Type B pancreatic cell (in vitro differentiated cells): Measurements from ENCODE around the gene TSC22D1. TPM values are rescaled to one million over a fixed set of nuclear protein-coding genes. Genes with fewer than 3 reads are reported as not detected.

ENCODE experiments used
- DNase-seq: peaks from one replicate; pipeline ENCODE4 v3.0.0; 2021; ENCODE audit warnings: mixed read lengths; ENCODE audit not compliant: unreplicated experiment; ENCODE audit errors: extremely low spot score
- H3K27ac Mint-ChIP-seq: 2 replicates; pipeline ENCODE4 v1.8.0; 2021; ENCODE audit warnings: mild to moderate bottlenecking, mixed read lengths
- H3K27me3 Mint-ChIP-seq: 2 replicates; pipeline ENCODE4 v1.8.0; 2021; ENCODE audit warnings: mixed read lengths
- H3K36me3 Mint-ChIP-seq: 2 replicates; pipeline ENCODE4 v1.8.0; 2021; ENCODE audit warnings: mixed read lengths
- H3K4me1 Mint-ChIP-seq: one replicate; pipeline ENCODE4 v1.8.0; 2021; ENCODE audit warnings: mixed read lengths; ENCODE audit not compliant: unreplicated experiment
- H3K4me3 Mint-ChIP-seq: 2 replicates; pipeline ENCODE4 v1.8.0; 2021; ENCODE audit warnings: mild to moderate bottlenecking, mixed read lengths
- H3K9me3 Mint-ChIP-seq: 2 replicates; pipeline ENCODE4 v1.8.0; 2021; ENCODE audit warnings: mixed read lengths
- CTCF ChIP-seq: fragments of 200-600 bp; sonication (generic); conservative IDR thresholded peaks from 2 replicates; pipeline ENCODE4 v1.5.0; 2021; ENCODE audit warnings: antibody characterized with exemption, mild to moderate bottlenecking
- total RNA-seq: library from RNA; stranded (reverse); gene quantifications from 2 replicates; pipeline ENCODE4 v1.2.1, GENCODE V29; 2021; ENCODE audit warnings: low replicate concordance

Gene TSC22D1
- total RNA-seq, 1 donor from 2014 or later, result 132 TPM

GRCh38 chr13:44468874-44469273 lies 107.3 kb downstream of the TSC22D1 start:
- Mint-ChIP-seq H3K4me3 (no peak overlapping the region), H3K4me1 (peaks cover 42% of the 10 kb centered on the region), H3K36me3 (no peaks in the 10 kb centered on the region), H3K27ac (no peak overlapping the region), H3K9me3 (no peaks in the 10 kb centered on the region), H3K27me3 (no peaks in the 10 kb centered on the region)
- no peak for DNase-seq
- TF ChIP-seq CTCF, result no peak

- H3K36me3 Mint-ChIP-seq, result no peaks in the 10 kb centered on the region
- H3K9me3 Mint-ChIP-seq, result no peaks in the 10 kb centered on the region
These were observed 110.8 kb downstream of the TSC22D1 start for GRCh38 chr13:44465318-44465717.

GRCh38 chr13:44464471-44464870 lies 111.7 kb downstream of the TSC22D1 start:
- Mint-ChIP-seq H3K27ac (no peak overlapping the region), H3K4me3 (no peak overlapping the region), H3K4me1 (peaks cover 22% of the 10 kb centered on the region), H3K36me3 (no peaks in the 10 kb centered on the region), H3K27me3 (no peaks in the 10 kb centered on the region), H3K9me3 (no peaks in the 10 kb centered on the region)
- no peak for DNase-seq
- TF ChIP-seq CTCF, result no peak

More at GRCh38 chr13:44465318-44465717, 110.8 kb downstream of the TSC22D1 start:
- no peak for DNase-seq
- H3K4me3 Mint-ChIP-seq, result no peak overlapping the region
- H3K27ac Mint-ChIP-seq, result no peak overlapping the region
- no peak for TF ChIP-seq CTCF
- no peaks in the 10 kb centered on the region for H3K27me3 Mint-ChIP-seq
- peaks cover 23% of the 10 kb centered on the region for H3K4me1 Mint-ChIP-seq

- H3K36me3 Mint-ChIP-seq, result no peaks in the 10 kb centered on the region
- no peak overlapping the region for H3K4me3 Mint-ChIP-seq
- no peaks in the 10 kb centered on the region for H3K9me3 Mint-ChIP-seq
- TF ChIP-seq CTCF, result no peak
- H3K27ac Mint-ChIP-seq, result no peak overlapping the region
- DNase-seq, result no peak
- H3K27me3 Mint-ChIP-seq, result no peaks in the 10 kb centered on the region
- H3K4me1 Mint-ChIP-seq, result peaks cover 15% of the 10 kb centered on the region
These were observed 112.4 kb downstream of the TSC22D1 start for GRCh38 chr13:44463759-44464158.

- Mint-ChIP-seq H3K9me3 (no peaks in the 10 kb centered on the region), H3K4me3 (no peak overlapping the region), H3K36me3 (no peaks in the 10 kb centered on the region), H3K4me1 (peaks cover 4% of the 10 kb centered on the region), H3K27ac (no peak overlapping the region), H3K27me3 (no peaks in the 10 kb centered on the region)
- TF ChIP-seq CTCF, result no peak
- no peak for DNase-seq
These were observed 116.5 kb downstream of the TSC22D1 start for GRCh38 chr13:44459674-44460073.
